NCI-H2107 treated with DMSO at 0.1 percent for 48 hours (cell line): ENCODE results near the gene XYLT2.
"Not testable (repeated sequence)": the region's sequence is repeated elsewhere in the genome, so short reads cannot be mapped to it uniquely, and the experiment has no call there.

Experiments used
- DNase-seq: peaks from one replicate; lab custom pipeline; 2025; ENCODE audit not compliant: unreplicated experiment; lab: John Stamatoyannopoulos, UW

XYLT2 gene

GRCh38 chr17:50388728-50389127 is 42.8 kb downstream of the XYLT2 start:
- no peak for DNase-seq

- no peak for DNase-seq
Observed at GRCh38 chr17:50389534-50389933, 43.6 kb downstream of the XYLT2 start.

GRCh38 chr17:50392621-50393020 is 46.7 kb downstream of the XYLT2 start:
- DNase-seq, result no peak

DNA sequence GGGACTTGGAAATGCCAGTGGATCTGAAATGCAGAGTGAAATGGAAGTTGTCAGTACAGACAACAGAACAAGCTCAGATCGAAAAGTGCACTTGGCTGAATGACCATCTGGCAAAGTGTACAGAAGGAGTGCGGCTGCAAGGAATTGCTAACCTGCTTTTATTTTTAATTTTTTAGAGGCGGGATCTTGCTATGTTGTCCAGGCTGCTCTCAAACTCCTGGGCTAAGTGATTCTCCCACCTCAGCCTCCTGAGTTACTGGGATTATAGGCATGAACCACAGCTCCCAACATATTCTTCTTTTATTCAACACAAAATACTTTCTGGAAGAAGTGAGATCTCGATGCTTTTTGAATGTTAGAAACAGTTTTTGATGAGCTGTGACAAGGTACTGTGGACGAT is 47.8 kb downstream of the XYLT2 start:
- no peak for DNase-seq

DNA sequence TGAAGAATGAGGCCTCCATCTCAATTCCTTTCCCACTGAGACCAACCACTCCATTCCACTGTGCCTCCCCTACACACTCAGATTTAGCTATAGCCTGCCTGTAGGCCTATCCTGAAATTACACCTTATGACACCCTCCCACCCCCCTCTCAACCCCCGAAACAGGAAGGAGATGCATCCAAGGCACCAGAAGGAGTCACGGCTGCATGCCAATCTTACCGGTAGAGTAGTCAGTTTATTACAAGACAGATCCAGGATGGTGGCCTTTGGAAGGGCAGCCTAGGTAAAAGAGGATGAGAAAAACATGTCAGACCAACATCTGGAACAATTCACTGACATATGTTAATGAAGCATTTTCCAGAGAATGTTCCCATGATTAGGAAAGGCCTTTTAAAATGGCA is 48.8 kb downstream of the XYLT2 start:
- no peak for DNase-seq

- no peak for DNase-seq
Observed at GRCh38 chr17:50396261-50397110, 50.6 kb downstream of the XYLT2 start.

DNA sequence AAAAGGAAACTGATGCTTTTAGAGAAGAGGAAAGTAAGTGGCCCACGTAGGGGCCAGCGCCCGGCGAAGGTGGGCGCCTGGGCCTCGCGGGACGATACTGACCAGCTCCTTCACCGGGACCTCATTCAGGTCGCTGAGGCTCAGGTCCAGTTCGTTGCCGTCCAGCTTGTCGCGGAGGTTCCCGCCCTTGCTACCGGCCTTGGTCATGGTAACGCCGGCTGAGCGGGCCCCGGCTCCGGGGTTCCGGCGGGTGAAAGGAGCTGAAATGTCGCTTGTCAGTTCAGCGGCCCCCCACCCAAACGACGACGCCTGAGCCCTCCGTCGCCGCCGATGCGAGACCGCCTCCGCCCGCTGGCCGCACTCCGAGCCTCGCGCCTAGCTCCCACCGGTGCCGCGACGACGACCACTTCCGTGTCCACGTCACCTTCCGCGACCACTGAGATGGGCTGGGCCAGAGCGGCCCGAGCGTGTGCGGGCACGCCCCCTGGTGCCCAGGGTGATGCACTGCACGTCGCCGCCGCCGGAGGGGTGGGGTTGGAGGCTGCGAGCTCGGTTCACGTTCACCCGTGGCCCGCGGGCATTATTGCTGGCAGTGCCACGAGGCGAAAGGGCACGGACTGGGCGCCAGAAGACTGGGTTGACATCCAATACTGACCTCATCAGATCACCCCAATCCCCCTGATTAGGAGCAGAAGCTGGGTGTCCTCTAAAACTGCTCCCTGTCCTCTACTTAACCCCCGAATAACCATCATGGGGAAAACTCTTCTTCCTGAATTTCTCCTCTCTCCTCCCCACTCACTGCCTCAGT is 51.4 kb downstream of the XYLT2 start, which contains the start of gene LRRC59:
Gene LRRC59 (minus strand): TSS at position 413 of the 808 bp plus-strand sequence. CDS start 206 bp downstream, at position 207.
- peak; percentile 15 for DNase-seq

GRCh38 chr17:50397919-50398285 is 52.0 kb downstream of the XYLT2 start:
- no peak for DNase-seq

DNA sequence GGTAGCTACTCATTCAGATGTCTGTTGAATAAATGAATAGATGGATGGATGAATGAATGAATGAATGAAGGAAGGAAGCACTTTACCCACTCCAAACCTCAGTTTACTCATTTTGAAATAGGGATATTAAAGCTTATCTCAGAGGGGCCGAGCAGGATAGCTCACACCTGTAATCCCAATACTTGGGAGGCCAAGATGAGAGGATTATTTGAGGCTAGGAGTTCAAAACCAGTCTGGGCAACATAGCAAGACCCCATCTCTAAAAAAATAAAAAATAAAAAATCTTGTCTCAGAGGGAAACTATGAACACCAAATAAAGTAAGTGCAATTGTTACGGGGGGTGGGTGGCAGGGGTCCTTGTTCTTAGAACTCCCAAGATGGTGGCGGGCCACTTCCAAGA is 52.7 kb downstream of the XYLT2 start:
- not testable (repeated sequence) for DNase-seq

DNA sequence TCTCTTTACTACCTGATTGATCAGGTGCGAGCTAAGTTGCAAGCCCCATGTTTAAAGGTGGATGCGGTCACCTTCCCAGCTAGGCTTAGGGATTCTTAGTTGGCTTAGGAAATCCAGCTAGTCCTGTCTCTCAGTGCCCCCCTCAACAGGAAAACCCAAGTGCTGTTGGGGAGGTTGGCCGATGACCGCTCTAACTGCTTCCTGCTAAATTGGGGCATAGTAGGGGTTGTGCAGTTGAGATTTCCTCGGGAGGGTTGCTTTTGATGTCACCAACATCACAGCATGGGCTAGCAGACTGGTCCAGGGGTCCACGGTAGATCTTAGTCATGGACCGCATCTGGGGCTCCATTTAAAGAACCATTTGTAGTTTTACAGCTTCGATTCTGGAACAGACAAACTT is 53.7 kb downstream of the XYLT2 start:
- not testable (repeated sequence) for DNase-seq

- not testable (repeated sequence) for DNase-seq
Observed at GRCh38 chr17:50405351-50405750, 59.4 kb downstream of the XYLT2 start.

- DNase-seq, result no peak
Observed at GRCh38 chr17:50406578-50406977, 60.7 kb downstream of the XYLT2 start.

- DNase-seq, result no peak
Observed at GRCh38 chr17:50407921-50408320, 62.0 kb downstream of the XYLT2 start.
